Measurements from ENCODE around the gene USP6. TPM values are rescaled to one million over a fixed set of nuclear protein-coding genes. Genes with fewer than 3 reads are reported as not detected.
A peak's percentile ranks its signal among the peaks of the same experiment; 100 is the strongest.

The USP6 gene
- polyA plus RNA-seq, 2 of the 4 experiments (the other 2 are of a cell fraction): 0.01 to 0.04 TPM

DNA sequence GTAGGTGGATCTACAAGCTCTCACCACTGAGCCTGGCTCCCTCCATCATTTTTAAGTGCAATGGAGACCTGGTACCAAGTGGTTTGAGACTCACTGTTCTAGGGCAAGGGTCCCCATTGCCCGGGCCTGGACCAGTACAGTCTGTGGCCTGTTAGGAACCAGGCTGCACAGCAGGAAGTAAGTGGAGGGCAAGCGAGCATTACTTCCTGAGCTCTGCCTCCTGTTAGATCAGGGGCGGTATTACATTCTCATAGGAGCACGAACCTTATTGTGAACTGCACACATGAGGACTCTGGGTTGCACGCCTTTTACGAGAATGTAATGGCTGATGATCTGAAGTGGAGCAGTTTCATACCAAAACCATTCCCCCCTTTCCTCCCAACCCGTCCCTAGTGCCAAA lies 82.6 kb downstream of the USP6 start (continued):
- TF ChIP-seq HOXA7 (CRISPR knock-in tag; IDR thresholded peaks at IDR 0.05) (no peak), ZNF302 (CRISPR knock-in tag; IDR thresholded peaks at IDR 0.05) (no peak)

- Histone ChIP-seq H3K9me3 (peaks cover 18% of the 10 kb centered on the region; the same call in 2 of the 3 replicates), H3K4me3 (no peak overlapping the region), H3K4me2 (no peak overlapping the region), H3K4me1 (peaks cover 7% of the 10 kb centered on the region; the same call in 1 of the 3 replicates), H3K27ac (no peak overlapping the region)
- POLR2A ChIA-PET: no interaction called here
- TF ChIP-seq ZNF302 (CRISPR knock-in tag; IDR thresholded peaks at IDR 0.05) (no peak), E2F6 (IDR thresholded peaks at IDR 0.05; ENCODE audit: borderline replicate concordance, low read depth) (no peak)
- CTCF ChIA-PET: interaction anchor here (0.7 to 1.3 kb wide), 2 partner anchors 239 to 1279 kb away, joined by 3 read pairs; partner anchors contain the start of gene C1QBP
- DNase-seq (ENCODE audit: low read depth in 1 of 2, low spot score in 1 of 2) (no peak), FAIRE-seq (no peak), ATAC-seq (no peak)
- WGBS (ENCODE audit: missing lambda C conversion rate): 43% methylated on average over 2 of the region's 2 CpGs
Observed at GRCh38 chr17:5200360-5200759, 84.5 kb downstream of the USP6 start.

GRCh38 chr17:5201011-5201410 lies 85.2 kb downstream of the USP6 start:
- Histone ChIP-seq H3K27ac (no peak overlapping the region), H3K4me3 (no peak overlapping the region), H3K9me3 (peaks cover 23% of the 10 kb centered on the region; the same call in 2 of the 3 replicates), H3K4me2 (no peak overlapping the region), H3K4me1 (peaks cover 7% of the 10 kb centered on the region; the same call in 1 of the 3 replicates)
- ChIA-PET POLR2A (no interaction called here), CTCF (no interaction called here)
- DNase-seq (ENCODE audit: low read depth in 1 of 2, low spot score in 1 of 2) (no peak), FAIRE-seq (no peak), ATAC-seq (no peak)
- TF ChIP-seq FOSB (CRISPR knock-in tag; IDR thresholded peaks at IDR 0.05): no peak
- WGBS (ENCODE audit: missing lambda C conversion rate): 76% methylated on average over 8 of the region's 8 CpGs

GRCh38 chr17:5203178-5203907 lies 87.5 kb downstream of the USP6 start:
- Histone ChIP-seq H3K4me1 (peaks cover 7% of the 10 kb centered on the region; the same call in 1 of the 3 replicates), H3K4me3 (no peak overlapping the region), H3K27ac (no peak overlapping the region), H3K9me3 (peaks cover 20% of the 10 kb centered on the region; the same call in 2 of the 3 replicates), H3K4me2 (0 out of 3 replicates have a peak overlapping the region, but pooled peaks have one; percentile 2)
- DNase-seq (ENCODE audit: low read depth in 1 of 2, low spot score in 1 of 2) (no peak), FAIRE-seq (no peak), ATAC-seq (peak; percentile 45 to 56)
- no peak for TF ChIP-seq E2F6 (IDR thresholded peaks at IDR 0.05; ENCODE audit: borderline replicate concordance, low read depth)
- no peak for TF ChIP-seq CHD2 (IDR thresholded peaks at IDR 0.05; ENCODE audit: low read length, partially characterized antibody)
- TF ChIP-seq ZNF302 (CRISPR knock-in tag; IDR thresholded peaks at IDR 0.05): no peak
- TF ChIP-seq, protein P1, sequence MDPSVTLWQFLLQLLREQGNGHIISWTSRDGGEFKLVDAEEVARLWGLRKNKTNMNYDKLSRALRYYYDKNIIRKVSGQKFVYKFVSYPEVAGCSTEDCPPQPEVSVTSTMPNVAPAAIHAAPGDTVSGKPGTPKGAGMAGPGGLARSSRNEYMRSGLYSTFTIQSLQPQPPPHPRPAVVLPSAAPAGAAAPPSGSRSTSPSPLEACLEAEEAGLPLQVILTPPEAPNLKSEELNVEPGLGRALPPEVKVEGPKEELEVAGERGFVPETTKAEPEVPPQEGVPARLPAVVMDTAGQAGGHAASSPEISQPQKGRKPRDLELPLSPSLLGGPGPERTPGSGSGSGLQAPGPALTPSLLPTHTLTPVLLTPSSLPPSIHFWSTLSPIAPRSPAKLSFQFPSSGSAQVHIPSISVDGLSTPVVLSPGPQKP (IDR thresholded peaks at IDR 0.05; ENCODE audit: low read depth, low read length): no peak
- 71% methylated on average over 12 of the region's 14 CpGs for WGBS (ENCODE audit: missing lambda C conversion rate)
- POLR2A ChIA-PET: no interaction called here
- CTCF ChIA-PET: no interaction called here

DNA sequence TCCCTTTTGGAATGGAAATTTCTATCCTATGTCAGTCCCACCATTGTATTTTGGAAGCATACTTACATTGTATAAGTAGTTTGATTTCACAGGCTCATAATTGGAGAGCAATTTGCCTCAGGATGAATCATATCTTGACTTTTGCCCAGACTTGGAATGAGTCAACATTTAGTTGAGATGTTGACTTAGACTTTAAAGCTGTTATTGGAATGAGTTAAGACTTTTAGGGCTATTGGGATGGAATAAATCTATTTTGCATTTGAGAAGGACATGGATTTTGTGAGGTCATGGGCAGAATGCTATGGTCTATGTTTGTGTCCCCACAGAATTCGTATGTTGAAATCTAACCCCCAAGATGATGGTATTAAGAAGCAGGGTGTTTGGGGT lies 88.1 kb downstream of the USP6 start:
- H3K27ac ChIP-seq: no peak overlapping the region
- no peak for ATAC-seq
- peaks cover 7% of the 10 kb centered on the region; the same call in 1 of the 3 replicates for H3K4me1 ChIP-seq
- POLR2A ChIA-PET: no interaction called here
- no peak overlapping the region for H3K4me3 ChIP-seq
- H3K4me2 ChIP-seq: 0 out of 3 replicates have a peak overlapping the region, but pooled peaks have one; percentile 2
- FAIRE-seq: no peak
- 48% methylated on average over 1 of the region's 1 CpG for WGBS (ENCODE audit: missing lambda C conversion rate)
- H3K9me3 ChIP-seq: peaks cover 20% of the 10 kb centered on the region; the same call in 2 of the 3 replicates
- CTCF ChIA-PET: no interaction called here
- peak in 1 of 2 experiments; percentile 35 for DNase-seq (ENCODE audit: low read depth in 1 of 2, low spot score in 1 of 2)
- TF ChIP-seq FOSL2 (IDR thresholded peaks at IDR 0.05) (no peak), FOSL2 (CRISPR knock-in tag; IDR thresholded peaks at IDR 0.05) (peak; percentile 69; the same call in 1 of the 2 replicates), ESRRA (IDR thresholded peaks at IDR 0.05; ENCODE audit: borderline replicate concordance, low read length) (no peak)

DNA sequence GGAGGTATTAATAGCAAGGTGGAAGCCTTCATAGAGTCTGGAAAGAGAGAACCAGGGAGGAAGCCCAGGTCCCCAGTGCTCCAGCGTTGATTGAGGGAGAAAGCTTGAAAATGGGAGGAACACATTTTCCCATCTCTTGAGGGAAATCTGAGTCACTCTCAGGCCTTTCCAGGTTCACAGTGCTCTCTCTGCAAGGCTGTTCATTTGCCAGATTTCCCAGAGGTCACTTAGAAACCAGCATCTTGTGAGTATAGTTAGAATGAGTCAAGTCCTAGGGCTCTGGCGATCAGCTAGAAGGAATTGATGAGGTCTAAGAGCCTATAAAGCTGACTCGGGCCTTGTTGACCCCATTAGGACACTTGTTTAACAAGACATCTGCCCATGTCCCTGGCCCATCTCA lies 93.6 kb downstream of the USP6 start:
- WGBS (ENCODE audit: missing lambda C conversion rate): 81% methylated on average over 3 of the region's 3 CpGs
- no peak for FAIRE-seq
- ChIA-PET POLR2A (no interaction called here), CTCF (no interaction called here)
- Histone ChIP-seq H3K4me3 (no peak overlapping the region), H3K4me2 (no peak overlapping the region), H3K4me1 (no peaks in the 10 kb centered on the region), H3K9me3 (0 out of 3 replicates have a peak, but pooled peaks cover 11% of the 10 kb centered on the region), H3K27ac (no peak overlapping the region)
- ATAC-seq: no peak
- no peak for DNase-seq (ENCODE audit: low read depth in 1 of 2, low spot score in 1 of 2)
- TF ChIP-seq RNF2 (IDR thresholded peaks at IDR 0.05; ENCODE audit: borderline replicate concordance, low read depth) (no peak), HOXA7 (CRISPR knock-in tag; IDR thresholded peaks at IDR 0.05) (no peak), TP53 (CRISPR knock-in tag; IDR thresholded peaks at IDR 0.05) (no peak), JUN (IDR thresholded peaks at IDR 0.05) (no peak), CBX2 (IDR thresholded peaks at IDR 0.05; ENCODE audit: borderline replicate concordance, low read depth) (no peak), FOSB (CRISPR knock-in tag; IDR thresholded peaks at IDR 0.05) (no peak), KDM1A (IDR thresholded peaks at IDR 0.05; ENCODE audit: low read depth) (no peak), NFE2L2 (conservative IDR thresholded peaks at IDR 0.05; ENCODE audit: low read length) (no peak), HEYL (CRISPR knock-in tag; IDR thresholded peaks at IDR 0.05) (no peak), CTCF (IDR thresholded peaks at IDR 0.05) (no peak)
- TF ChIP-seq, protein P2, sequence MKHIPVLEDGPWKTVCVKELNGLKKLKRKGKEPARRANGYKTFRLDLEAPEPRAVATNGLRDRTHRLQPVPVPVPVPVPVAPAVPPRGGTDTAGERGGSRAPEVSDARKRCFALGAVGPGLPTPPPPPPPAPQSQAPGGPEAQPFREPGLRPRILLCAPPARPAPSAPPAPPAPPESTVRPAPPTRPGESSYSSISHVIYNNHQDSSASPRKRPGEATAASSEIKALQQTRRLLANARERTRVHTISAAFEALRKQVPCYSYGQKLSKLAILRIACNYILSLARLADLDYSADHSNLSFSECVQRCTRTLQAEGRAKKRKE (CRISPR knock-in tag; IDR thresholded peaks at IDR 0.05; ENCODE audit: low read depth): no peak
